Anterior cingulate cortex (tissue), 58 donors: ENCODE data around the gene TSPAN9.
A peak's percentile ranks its signal among the peaks of the same experiment; 100 is the strongest.

Source experiments
- DNase-seq, 58 donors: peaks; one replicate each; lab custom pipeline; 2025; lab: John Stamatoyannopoulos, UW

TSPAN9 gene

GRCh38 chr12:3215410-3215975 lies 138.3 kb downstream of the TSPAN9 start:
- DNase-seq, result no peak

GRCh38 chr12:3216097-3216496 lies 138.9 kb downstream of the TSPAN9 start:
- DNase-seq, result no peak

- no peak for DNase-seq
Measured at GRCh38 chr12:3216726-3217682, 139.8 kb downstream of the TSPAN9 start.

GRCh38 chr12:3217683-3218079 lies 140.5 kb downstream of the TSPAN9 start:
- no peak for DNase-seq

GRCh38 chr12:3218228-3219171 lies 141.3 kb downstream of the TSPAN9 start:
- peak in 17 of 58 donors; percentile 9 to 49 (median 24) for DNase-seq

GRCh38 chr12:3219233-3219632 lies 142.1 kb downstream of the TSPAN9 start:
- no peak for DNase-seq

- no peak for DNase-seq
Measured at GRCh38 chr12:3220382-3221321, 143.5 kb downstream of the TSPAN9 start.

- no peak for DNase-seq
Measured at GRCh38 chr12:3222306-3222705, 145.1 kb downstream of the TSPAN9 start.

- DNase-seq, result no peak
Measured at GRCh38 chr12:3222979-3223378, 145.8 kb downstream of the TSPAN9 start.

GRCh38 chr12:3223601-3224529 lies 146.7 kb downstream of the TSPAN9 start:
- DNase-seq, result peak in 1 of 58 donors; percentile 20

- DNase-seq, result no peak
Measured at GRCh38 chr12:3224530-3224903, 147.3 kb downstream of the TSPAN9 start.

GRCh38 chr12:3225154-3225795 lies 148.1 kb downstream of the TSPAN9 start:
- DNase-seq, result no peak

- no peak for DNase-seq
Measured at GRCh38 chr12:3225796-3226180, 148.6 kb downstream of the TSPAN9 start.

- no peak for DNase-seq
Measured at GRCh38 chr12:3226264-3226663, 149.1 kb downstream of the TSPAN9 start.

GRCh38 chr12:3227076-3227975 lies 150.1 kb downstream of the TSPAN9 start:
- DNase-seq, result no peak

GRCh38 chr12:3228552-3228951 lies 151.4 kb downstream of the TSPAN9 start:
- no peak for DNase-seq

- DNase-seq, result no peak
Measured at GRCh38 chr12:3229577-3229976, 152.4 kb downstream of the TSPAN9 start.
